Ascending aorta (tissue), 2 donors: ENCODE measurements around the gene MN1. TPM values are rescaled to one million over a fixed set of nuclear protein-coding genes. Genes with fewer than 3 reads are reported as not detected.

Experiments used
- DNase-seq, 2 donors: peaks; one replicate each; pipeline ENCODE4 v3.0.0-alpha.2; 2019; ENCODE audit warnings: low spot score in 2 of 2
- H3K27ac ChIP-seq, 2 donors: fragments of 200-600 bp; sonication (generic); one replicate each; pipeline ENCODE4 v1.5.1; 2016 to 2017; ENCODE audit warnings: mild to moderate bottlenecking in 1 of 2
- H3K27me3 ChIP-seq: fragments of 200-600 bp; sonication (generic); one replicate; pipeline ENCODE4 v1.5.1; 2017
- H3K36me3 ChIP-seq, 2 donors: fragments of 200-600 bp; sonication (generic); one replicate each; pipeline ENCODE4 v1.5.1; 2016
- H3K4me1 ChIP-seq, 2 donors: fragments of 200-600 bp; sonication (generic); one replicate each; pipeline ENCODE4 v1.5.1; 2016 to 2017; ENCODE audit warnings: mild to moderate bottlenecking in 1 of 2
- H3K4me3 ChIP-seq, 2 donors: fragments of 200-600 bp; sonication (generic); one replicate each; pipeline ENCODE4 v1.5.1; 2016 to 2017; ENCODE audit warnings: mild to moderate bottlenecking in 1 of 2
- H3K9me3 ChIP-seq, 2 donors: fragments of 200-600 bp; sonication (generic); one replicate each; pipeline ENCODE4 v1.5.1; 2016
- intact Hi-C: fragments of 100-400 bp; cut with DNase I; formaldehyde crosslinking; loops from one replicate; pipeline ENCODE4 v1.15.1; 2023
- total RNA-seq: library from RNA; depleted of rRNA; stranded (reverse); fragments of >200 nt; gene quantifications from one replicate; pipeline ENCODE4 v1.1.0, GENCODE V29; 2016
- TF ChIP-seq, protein P1 (sequence below), 3 experiments: fragments of 200-600 bp in 2 of 3; fragments of 450-650 bp in 1 of 3; sonication (generic) in 2 of 3; IDR thresholded peaks; one replicate each; pipeline ENCODE4 v1.5.1; 2016 to 2019; ENCODE audit warnings: antibody characterized with exemption in 3 of 3, mild to moderate bottlenecking in 1 of 3, moderate library complexity in 1 of 3

The MN1 gene
- total RNA-seq, 1 donor from 2014 or later, result 23.0 TPM

- intact Hi-C loops, result loop anchor here (5.0 to 10.0 kb wide), 3 partner anchors 296 to 914 kb away; no protein-coding TSS in a partner anchor
- no peak for DNase-seq
- peak overlapping the region; percentile 84 to 86 for H3K27ac ChIP-seq
- no peaks in the 10 kb centered on the region for H3K9me3 ChIP-seq
- TF ChIP-seq, protein P1, sequence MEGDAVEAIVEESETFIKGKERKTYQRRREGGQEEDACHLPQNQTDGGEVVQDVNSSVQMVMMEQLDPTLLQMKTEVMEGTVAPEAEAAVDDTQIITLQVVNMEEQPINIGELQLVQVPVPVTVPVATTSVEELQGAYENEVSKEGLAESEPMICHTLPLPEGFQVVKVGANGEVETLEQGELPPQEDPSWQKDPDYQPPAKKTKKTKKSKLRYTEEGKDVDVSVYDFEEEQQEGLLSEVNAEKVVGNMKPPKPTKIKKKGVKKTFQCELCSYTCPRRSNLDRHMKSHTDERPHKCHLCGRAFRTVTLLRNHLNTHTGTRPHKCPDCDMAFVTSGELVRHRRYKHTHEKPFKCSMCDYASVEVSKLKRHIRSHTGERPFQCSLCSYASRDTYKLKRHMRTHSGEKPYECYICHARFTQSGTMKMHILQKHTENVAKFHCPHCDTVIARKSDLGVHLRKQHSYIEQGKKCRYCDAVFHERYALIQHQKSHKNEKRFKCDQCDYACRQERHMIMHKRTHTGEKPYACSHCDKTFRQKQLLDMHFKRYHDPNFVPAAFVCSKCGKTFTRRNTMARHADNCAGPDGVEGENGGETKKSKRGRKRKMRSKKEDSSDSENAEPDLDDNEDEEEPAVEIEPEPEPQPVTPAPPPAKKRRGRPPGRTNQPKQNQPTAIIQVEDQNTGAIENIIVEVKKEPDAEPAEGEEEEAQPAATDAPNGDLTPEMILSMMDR (IDR thresholded peaks at IDR 0.05), result no peak
- no peaks in the 10 kb centered on the region for H3K27me3 ChIP-seq
- H3K36me3 ChIP-seq, result no peaks in the 10 kb centered on the region
- peaks cover 19 to 38% of the 10 kb centered on the region in 2 donors for H3K4me1 ChIP-seq
- no peak overlapping the region for H3K4me3 ChIP-seq
Measured at GRCh38 chr22:27808451-27809225, 7.1 kb upstream of the MN1 start.

GRCh38 chr22:27805841-27806240, 4.3 kb upstream of the MN1 start:
- H3K4me1 ChIP-seq, result peaks cover 17 to 39% of the 10 kb centered on the region in 2 donors
- H3K27ac ChIP-seq, result no peak overlapping the region
- no peaks in the 10 kb centered on the region for H3K36me3 ChIP-seq
- no peaks in the 10 kb centered on the region for H3K9me3 ChIP-seq
- H3K4me3 ChIP-seq, result no peak overlapping the region
- no peaks in the 10 kb centered on the region for H3K27me3 ChIP-seq
- intact Hi-C loops, result loop anchor here (2.0 to 10.0 kb wide), 5 partner anchors 294 to 1127 kb away; no protein-coding TSS in a partner anchor
- DNase-seq, result no peak
- TF ChIP-seq, protein P1 (IDR thresholded peaks at IDR 0.05), result no peak

DNA sequence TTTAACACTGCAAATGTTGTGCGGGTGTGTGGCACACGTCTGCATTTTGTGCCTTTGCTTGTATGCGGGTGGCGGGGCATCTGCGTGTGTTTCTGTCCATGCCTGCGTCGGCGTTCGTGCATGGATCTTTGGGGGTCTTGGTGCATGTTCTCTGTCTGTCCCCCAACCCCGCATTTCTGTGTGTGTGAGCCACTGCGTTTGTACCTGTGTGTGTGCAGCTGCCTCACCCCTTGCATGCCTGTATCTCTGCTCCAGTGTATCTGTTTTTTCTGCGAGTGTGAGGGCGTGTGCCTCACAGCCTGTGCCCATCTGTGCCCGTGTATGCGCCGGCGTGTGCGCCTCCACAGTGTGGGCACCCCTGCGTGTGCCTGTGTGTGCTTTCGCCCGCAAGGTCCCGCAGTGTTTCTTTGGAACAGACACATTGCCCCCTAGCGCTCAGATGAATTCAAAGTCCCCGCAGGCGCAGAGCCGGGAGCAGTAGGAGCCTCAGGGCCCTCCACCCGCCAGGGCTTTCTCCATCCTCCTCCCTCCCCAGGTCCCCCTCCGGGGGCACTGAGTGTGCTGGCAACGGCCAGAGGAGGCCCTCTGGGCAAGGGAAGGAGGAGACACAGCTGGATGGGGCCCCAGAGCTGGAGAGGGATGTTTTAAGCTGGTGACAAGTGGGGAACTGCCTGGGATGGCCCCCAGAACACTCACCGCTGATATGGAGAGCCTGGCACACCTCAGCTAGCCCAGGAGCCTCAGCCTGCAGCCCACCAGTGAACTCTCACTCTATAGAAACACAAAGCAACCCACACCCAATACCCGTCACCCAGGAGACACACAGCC, 3.1 kb upstream of the MN1 start:
- intact Hi-C loops, result loop anchor here (2.0 to 10.0 kb wide), 7 partner anchors 202 to 1126 kb away; no protein-coding TSS in a partner anchor
- TF ChIP-seq, protein P1 (IDR thresholded peaks at IDR 0.05), result peak; percentile 68 to 77 (median 71)
- Histone ChIP-seq H3K27me3 (no peaks in the 10 kb centered on the region), H3K4me3 (peak overlapping the region in 1 of 2 donors; percentile 21), H3K9me3 (no peaks in the 10 kb centered on the region), H3K36me3 (no peaks in the 10 kb centered on the region), H3K4me1 (peaks cover 11 to 34% of the 10 kb centered on the region in 2 donors), H3K27ac (peak overlapping the region in 1 of 2 donors; percentile 92)
- DNase-seq, result peak in 1 of 2 donors; percentile 87

DNA sequence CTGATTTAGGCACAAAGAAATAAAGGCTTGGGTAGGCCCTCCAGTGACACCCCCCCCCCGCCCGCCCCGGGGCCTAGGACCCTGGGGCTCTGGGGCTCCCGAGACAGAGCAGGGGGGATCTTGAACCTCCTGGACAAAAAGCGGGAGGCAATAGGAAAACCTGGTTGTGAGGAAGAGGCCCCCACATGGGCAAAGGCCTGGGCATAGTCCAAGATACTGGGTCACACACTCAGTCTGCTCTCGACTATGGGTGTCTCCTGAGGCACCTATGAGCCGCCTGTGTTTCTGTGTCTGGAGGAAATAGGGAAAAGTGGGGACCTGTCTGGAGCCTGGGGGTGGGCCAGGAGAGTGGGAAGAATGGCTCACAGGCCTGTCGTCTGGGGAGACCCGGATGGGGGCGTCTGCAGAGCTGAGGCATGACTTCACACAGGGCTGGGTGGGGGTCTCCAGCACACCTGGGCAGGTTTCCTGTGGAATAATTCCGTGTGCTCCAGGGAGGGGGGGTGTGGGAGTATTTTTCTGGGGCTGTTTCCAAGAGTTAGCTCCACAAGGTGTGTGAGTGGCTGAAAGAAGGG, 2.4 kb upstream of the MN1 start:
- Histone ChIP-seq H3K4me1 (peaks cover 7 to 34% of the 10 kb centered on the region in 2 donors), H3K4me3 (no peak overlapping the region), H3K27me3 (no peaks in the 10 kb centered on the region), H3K36me3 (no peaks in the 10 kb centered on the region), H3K27ac (peak overlapping the region; percentile 35 to 92), H3K9me3 (no peaks in the 10 kb centered on the region)
- no peak for DNase-seq
- intact Hi-C loops, result loop anchor here (2.0 to 10.0 kb wide), 6 partner anchors 202 to 1125 kb away; no protein-coding TSS in a partner anchor
- TF ChIP-seq, protein P1 (IDR thresholded peaks at IDR 0.05), result no peak

GRCh38 chr22:27802346-27803073, 954 bp upstream of the MN1 start:
- DNase-seq, result no peak
- intact Hi-C loops, result loop anchor here (5.0 to 10.0 kb wide), 4 partner anchors 200 to 908 kb away; no protein-coding TSS in a partner anchor
- TF ChIP-seq, protein P1 (IDR thresholded peaks at IDR 0.05), result no peak
- Histone ChIP-seq H3K4me1 (peaks cover 2 to 32% of the 10 kb centered on the region in 2 donors), H3K9me3 (no peaks in the 10 kb centered on the region), H3K36me3 (peaks cover 0 to 3% of the 10 kb centered on the region in 2 donors), H3K4me3 (peak overlapping the region; percentile 77 to 79), H3K27ac (peak overlapping the region; percentile 92 to 96), H3K27me3 (no peaks in the 10 kb centered on the region)
